ENCODE data around the gene CALCR. TPM values are rescaled to one million over a fixed set of nuclear protein-coding genes. Genes with fewer than 3 reads are reported as not detected.

Gene CALCR
- total RNA-seq, 2 experiments from 2014 or later, result not detected

DNA sequence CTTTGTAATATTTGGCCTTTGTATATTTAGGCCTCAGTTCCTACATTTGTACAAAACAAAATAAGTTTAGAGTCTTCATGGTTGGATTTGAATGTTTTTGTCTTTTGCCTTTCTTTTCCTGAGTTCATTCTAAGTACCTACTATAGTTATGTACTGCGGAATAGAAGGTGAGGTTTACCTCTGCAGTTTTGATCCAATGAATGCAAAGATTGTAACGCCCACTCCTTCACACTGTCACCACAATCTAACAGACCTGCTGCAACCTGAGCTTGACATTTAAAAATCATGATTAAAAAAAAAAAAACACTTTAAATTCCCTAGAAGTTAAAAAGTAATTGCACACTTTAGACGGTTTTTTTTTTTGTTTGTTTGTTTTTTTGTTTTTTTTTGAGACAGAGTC lies 145.0 kb downstream of the CALCR start:
- peaks cover 23% of the 10 kb centered on the region for H3K4me1 ChIP-seq (ENCODE audit: insufficient read depth, low read length, poor library complexity, severe bottlenecking)
- intact Hi-C loops (cut with micrococcal nuclease; ENCODE audit: unreplicated experiment), result no loop called here
- H3K4me2 ChIP-seq (ENCODE audit: low read length), result no peak overlapping the region
- BruUV-seq (replicated peaks), result no TSS peak
- TF ChIP-seq, protein P1, sequence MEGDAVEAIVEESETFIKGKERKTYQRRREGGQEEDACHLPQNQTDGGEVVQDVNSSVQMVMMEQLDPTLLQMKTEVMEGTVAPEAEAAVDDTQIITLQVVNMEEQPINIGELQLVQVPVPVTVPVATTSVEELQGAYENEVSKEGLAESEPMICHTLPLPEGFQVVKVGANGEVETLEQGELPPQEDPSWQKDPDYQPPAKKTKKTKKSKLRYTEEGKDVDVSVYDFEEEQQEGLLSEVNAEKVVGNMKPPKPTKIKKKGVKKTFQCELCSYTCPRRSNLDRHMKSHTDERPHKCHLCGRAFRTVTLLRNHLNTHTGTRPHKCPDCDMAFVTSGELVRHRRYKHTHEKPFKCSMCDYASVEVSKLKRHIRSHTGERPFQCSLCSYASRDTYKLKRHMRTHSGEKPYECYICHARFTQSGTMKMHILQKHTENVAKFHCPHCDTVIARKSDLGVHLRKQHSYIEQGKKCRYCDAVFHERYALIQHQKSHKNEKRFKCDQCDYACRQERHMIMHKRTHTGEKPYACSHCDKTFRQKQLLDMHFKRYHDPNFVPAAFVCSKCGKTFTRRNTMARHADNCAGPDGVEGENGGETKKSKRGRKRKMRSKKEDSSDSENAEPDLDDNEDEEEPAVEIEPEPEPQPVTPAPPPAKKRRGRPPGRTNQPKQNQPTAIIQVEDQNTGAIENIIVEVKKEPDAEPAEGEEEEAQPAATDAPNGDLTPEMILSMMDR (conservative IDR thresholded peaks at IDR 0.05; ENCODE audit: low read length), result no peak
- no peak for TF ChIP-seq EZH2phosphoT487 (IDR thresholded peaks at IDR 0.05; ENCODE audit: borderline replicate concordance, low read depth, low read length)
- H3K27ac ChIP-seq (ENCODE audit: low read depth, low read length, poor library complexity, severe bottlenecking), result no peak overlapping the region
- ChIA-PET CTCF (ENCODE audit: unreplicated experiment) (no interaction called here), POLR2A (interaction anchor here (0.6 to 1.2 kb wide), 4 partner anchors 8 to 114 kb away, joined by 3 to 5 read pairs (median 4); no protein-coding TSS in a partner anchor)
- H3K36me3 ChIP-seq (ENCODE audit: insufficient read depth, low read length), result no peaks in the 10 kb centered on the region
- DNase-seq (ENCODE audit: low spot score), result no peak
- H3K9me2 ChIP-seq (ENCODE audit: insufficient read depth, low read length), result no peaks in the 10 kb centered on the region
- H3K79me2 ChIP-seq (ENCODE audit: insufficient read depth, low read depth, low read length), result no peaks in the 10 kb centered on the region
- H4K20me1 ChIP-seq (ENCODE audit: insufficient read depth, low read length), result no peaks in the 10 kb centered on the region
- no peak overlapping the region for H3K4me3 ChIP-seq (ENCODE audit: low read depth, low read length, poor library complexity, severe bottlenecking)
- H2AFZ ChIP-seq (ENCODE audit: low read length), result no peak overlapping the region
- H3K9me3 ChIP-seq (ENCODE audit: low read length), result no peaks in the 10 kb centered on the region

DNA sequence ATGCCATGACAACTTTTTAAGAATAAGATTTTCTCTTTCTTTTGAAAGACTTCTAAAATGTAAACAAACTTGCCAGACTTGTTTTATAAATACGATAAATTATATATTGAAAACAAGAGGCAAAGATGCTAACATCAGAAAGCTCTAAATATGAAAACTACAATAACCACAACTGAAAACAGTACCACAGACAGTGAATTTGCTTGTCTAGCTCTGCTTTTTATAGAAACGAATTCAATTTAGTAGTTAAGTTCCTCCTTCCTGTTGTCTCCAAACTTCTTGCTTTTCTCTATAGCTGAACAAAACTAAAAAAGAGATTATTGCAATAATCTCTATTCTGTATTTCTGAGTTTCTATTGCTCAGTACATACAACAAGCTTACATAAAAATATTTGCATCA lies 147.4 kb downstream of the CALCR start:
- no peak for DNase-seq (ENCODE audit: low spot score)
- Histone ChIP-seq H3K27ac (ENCODE audit: low read depth, low read length, poor library complexity, severe bottlenecking) (no peak overlapping the region), H3K4me1 (ENCODE audit: insufficient read depth, low read length, poor library complexity, severe bottlenecking) (peaks cover 23% of the 10 kb centered on the region), H3K36me3 (ENCODE audit: insufficient read depth, low read length) (no peaks in the 10 kb centered on the region), H3K79me2 (ENCODE audit: insufficient read depth, low read depth, low read length) (no peaks in the 10 kb centered on the region), H3K9me2 (ENCODE audit: insufficient read depth, low read length) (no peaks in the 10 kb centered on the region), H4K20me1 (ENCODE audit: insufficient read depth, low read length) (no peaks in the 10 kb centered on the region), H3K4me3 (ENCODE audit: low read depth, low read length, poor library complexity, severe bottlenecking) (no peak overlapping the region), H2AFZ (ENCODE audit: low read length) (0 out of 2 replicates have a peak overlapping the region, but pooled peaks have one; percentile 15), H3K4me2 (ENCODE audit: low read length) (peak overlapping the region; percentile 38; the same call in 1 of the 2 replicates), H3K9me3 (ENCODE audit: low read length) (no peaks in the 10 kb centered on the region)
- TF ChIP-seq EZH2phosphoT487 (IDR thresholded peaks at IDR 0.05; ENCODE audit: borderline replicate concordance, low read depth, low read length), result no peak
- TF ChIP-seq, protein P1 (conservative IDR thresholded peaks at IDR 0.05; ENCODE audit: low read length), result no peak
- ChIA-PET CTCF (ENCODE audit: unreplicated experiment) (no interaction called here), POLR2A (interaction anchor here (0.7 to 1.0 kb wide), 2 partner anchors 9 to 45 kb away, joined by 3 to 5 read pairs; no protein-coding TSS in a partner anchor)
- no TSS peak for BruUV-seq (replicated peaks)
- intact Hi-C loops (cut with micrococcal nuclease; ENCODE audit: unreplicated experiment), result no loop called here

DNA sequence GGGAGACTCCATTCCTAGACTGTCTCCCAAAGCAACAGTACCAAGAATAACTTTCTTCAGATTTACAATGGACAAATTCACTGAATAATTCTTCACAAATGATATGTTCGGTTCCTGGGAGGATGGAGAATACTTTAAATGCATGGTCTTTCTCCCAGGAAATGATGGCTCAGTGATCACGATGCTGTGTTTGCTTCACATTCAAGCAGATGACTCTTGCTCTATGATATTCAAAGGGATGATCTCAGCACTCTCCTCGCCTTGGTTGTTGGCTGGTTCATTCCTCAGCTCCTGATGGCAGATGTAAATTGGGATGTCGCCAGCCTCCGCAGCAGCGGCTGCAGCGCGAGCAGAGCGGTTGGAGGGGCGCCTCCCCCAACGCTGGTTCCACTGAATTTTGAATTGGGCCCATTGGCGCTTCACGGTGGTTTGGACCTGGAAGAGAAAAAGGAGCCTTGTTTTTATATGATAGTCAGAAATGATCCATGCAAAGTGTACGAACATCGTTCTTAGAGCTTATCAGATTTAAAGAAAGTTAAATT lies 148.3 kb downstream of the CALCR start:
- Histone ChIP-seq H3K79me2 (ENCODE audit: insufficient read depth, low read depth, low read length) (no peaks in the 10 kb centered on the region), H3K9me2 (ENCODE audit: insufficient read depth, low read length) (no peaks in the 10 kb centered on the region), H3K27ac (ENCODE audit: low read depth, low read length, poor library complexity, severe bottlenecking) (no peak overlapping the region), H3K4me3 (ENCODE audit: low read depth, low read length, poor library complexity, severe bottlenecking) (no peak overlapping the region), H2AFZ (ENCODE audit: low read length) (no peak overlapping the region), H3K9me3 (ENCODE audit: low read length) (no peaks in the 10 kb centered on the region), H3K36me3 (ENCODE audit: insufficient read depth, low read length) (no peaks in the 10 kb centered on the region), H3K4me1 (ENCODE audit: insufficient read depth, low read length, poor library complexity, severe bottlenecking) (peaks cover 20% of the 10 kb centered on the region), H4K20me1 (ENCODE audit: insufficient read depth, low read length) (no peaks in the 10 kb centered on the region), H3K4me2 (ENCODE audit: low read length) (no peak overlapping the region)
- BruUV-seq (replicated peaks), result no TSS peak
- POLR2A ChIA-PET, result interaction anchor here (1.0 kb wide), 1 partner anchor 11 kb away, joined by 3 read pairs; no protein-coding TSS in a partner anchor
- CTCF ChIA-PET (ENCODE audit: unreplicated experiment), result no interaction called here
- no peak for DNase-seq (ENCODE audit: low spot score)
- TF ChIP-seq, protein P1 (conservative IDR thresholded peaks at IDR 0.05; ENCODE audit: low read length), result no peak
- TF ChIP-seq EZH2phosphoT487 (IDR thresholded peaks at IDR 0.05; ENCODE audit: borderline replicate concordance, low read depth, low read length), result no peak
- intact Hi-C loops (cut with micrococcal nuclease; ENCODE audit: unreplicated experiment), result no loop called here
